Activated CD4-positive, alpha-beta T cell treated with anti-CD3 and anti-CD28 coated beads for 4 hours (primary cell): ENCODE measurements around the gene MAD2L2.

ENCODE experiments used
- DNase-seq, 2 donors: peaks; one replicate each; pipeline ENCODE4 v3.0.0-alpha.2; 2020

MAD2L2 gene

GRCh38 chr1:11653101-11653860 lies 27.7 kb downstream of the MAD2L2 start:
- no peak for DNase-seq

GRCh38 chr1:11652203-11652780 lies 28.7 kb downstream of the MAD2L2 start:
- no peak for DNase-seq

DNA sequence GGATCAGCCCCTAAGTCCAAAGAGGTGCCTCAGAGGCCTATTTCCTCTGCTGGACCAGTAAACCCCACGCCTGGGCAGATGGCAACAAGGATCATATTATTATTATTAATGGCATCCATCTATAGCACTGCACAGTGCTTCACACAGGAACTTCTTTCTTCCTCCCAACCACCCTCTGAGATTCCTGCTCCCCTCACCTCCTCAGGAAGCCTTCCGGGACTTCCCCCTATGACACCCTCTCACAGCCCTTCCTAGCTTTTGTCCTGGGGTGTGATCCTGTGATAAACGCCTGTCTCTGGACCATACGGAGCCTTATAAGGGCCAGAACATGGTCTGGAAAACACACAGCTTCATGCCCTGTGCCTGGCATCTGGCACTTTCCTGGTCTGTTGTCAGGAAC lies 29.9 kb downstream of the MAD2L2 start:
- DNase-seq = no peak

DNA sequence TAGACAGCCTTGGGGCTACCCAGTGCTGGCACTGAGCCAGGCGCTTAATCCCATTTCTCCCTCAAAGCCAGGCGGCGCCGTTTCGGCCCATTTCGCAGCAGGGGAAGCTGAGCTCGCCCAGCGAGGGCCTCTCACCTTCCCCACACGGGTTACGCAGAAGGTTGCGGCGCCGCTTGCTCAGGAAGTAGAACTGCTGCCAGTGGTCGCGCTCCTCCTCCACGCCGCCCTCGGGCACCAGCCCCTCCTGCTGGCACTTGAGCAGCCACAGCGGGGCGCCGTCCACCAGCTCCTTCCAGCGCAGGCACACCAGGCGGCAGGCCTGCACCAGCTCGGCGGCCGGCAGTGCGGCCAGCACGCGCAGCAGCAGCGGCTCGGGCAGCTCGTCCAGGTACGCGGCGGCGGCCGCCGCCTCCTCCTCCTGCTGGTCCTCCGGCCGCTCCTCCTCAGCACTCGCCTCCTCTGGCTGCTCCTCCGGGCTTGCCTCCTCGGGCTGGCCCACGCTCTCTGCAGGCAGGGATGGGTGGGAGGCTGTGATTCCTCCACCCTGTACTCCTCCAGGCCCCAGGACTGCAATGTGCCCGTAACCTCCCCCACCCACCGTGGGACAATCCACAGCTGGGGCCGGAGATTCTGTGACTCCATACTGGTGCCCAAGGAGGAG lies 30.5 kb downstream of the MAD2L2 start:
- DNase-seq = peak; percentile 61 to 75

DNA sequence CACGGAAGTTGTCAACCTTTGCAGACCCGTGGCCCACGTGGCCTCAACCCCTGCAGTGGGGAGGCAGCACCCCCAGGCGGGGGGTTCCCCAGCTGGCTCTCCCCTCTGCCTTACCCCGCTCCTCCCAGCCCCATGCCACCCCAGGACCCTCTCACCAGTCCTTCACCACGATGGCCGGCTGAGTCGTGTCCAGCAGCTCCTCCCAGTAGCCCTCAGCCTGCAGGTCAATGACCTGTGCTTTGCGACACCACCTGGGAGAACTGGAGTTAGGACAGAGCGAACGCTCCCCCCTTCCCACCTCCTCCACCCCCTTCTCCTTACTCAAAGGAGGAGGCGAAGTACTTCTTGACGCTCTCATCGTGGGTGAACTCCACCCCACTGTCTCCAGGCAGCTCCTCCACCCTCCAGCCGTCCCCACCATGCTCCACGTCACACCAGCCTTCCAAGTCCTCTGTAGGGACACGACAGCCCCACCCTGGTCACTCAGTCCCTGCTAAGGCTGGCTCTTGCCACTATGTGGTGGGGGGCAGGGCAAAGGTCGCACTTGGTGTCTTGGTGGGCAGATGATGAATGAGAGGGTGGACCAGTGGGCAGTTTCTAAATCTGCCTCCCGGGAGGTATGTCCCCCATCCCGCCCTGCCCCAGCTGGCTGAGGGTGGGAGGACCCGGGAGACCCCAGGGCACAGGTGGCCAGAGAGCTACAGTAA lies 31.2 kb downstream of the MAD2L2 start:
- no peak for DNase-seq

DNA sequence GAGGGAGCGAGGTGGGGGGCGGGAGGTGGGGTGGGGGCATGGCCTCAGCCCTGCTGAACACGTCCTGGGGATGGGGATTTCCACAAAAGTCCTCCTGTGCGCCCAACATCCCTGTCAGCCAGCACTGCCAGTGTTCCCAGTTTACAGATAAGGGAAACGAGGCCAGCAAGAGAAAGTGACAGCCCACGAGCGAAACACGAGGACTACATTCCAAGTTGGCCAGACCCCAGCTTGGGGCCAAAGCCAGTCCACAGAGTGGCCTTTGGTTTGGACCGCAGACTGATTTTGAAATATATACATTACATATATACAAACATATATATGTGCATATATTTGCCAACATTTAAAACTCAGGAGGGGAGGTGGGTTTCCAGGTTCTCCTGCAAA lies 31.7 kb downstream of the MAD2L2 start:
- no peak for DNase-seq

DNA sequence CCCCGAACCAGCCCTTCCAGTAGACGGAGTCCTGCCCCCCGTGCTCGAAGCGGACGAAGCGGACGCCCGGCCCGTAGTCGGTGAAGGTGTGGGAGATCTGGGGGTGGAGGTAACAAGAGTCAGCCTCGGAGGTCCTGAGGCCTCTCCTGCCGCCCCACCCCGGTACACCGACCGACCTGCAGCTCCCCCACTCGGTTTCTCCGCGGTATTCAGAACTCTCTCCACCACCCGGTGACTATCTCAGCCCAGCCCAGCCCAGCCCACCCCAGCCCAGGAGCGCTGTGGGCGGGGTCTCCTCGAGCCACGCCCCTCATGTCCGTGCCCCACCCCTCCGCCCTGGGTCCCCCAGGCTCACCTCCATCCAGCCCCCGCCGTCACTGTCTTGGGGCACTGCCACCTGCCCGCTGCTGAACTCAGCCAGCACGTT lies 32.2 kb downstream of the MAD2L2 start:
- peak in 1 of 2 donors; percentile 26 for DNase-seq

- DNase-seq = no peak
Observed at GRCh38 chr1:11648039-11648438, 32.9 kb downstream of the MAD2L2 start.

GRCh38 chr1:11647333-11647732 lies 33.6 kb downstream of the MAD2L2 start:
- no peak for DNase-seq

- no peak for DNase-seq
Observed at GRCh38 chr1:11646317-11646716, 34.6 kb downstream of the MAD2L2 start.

- peak; percentile 80 to 81 for DNase-seq
Observed at GRCh38 chr1:11645670-11646265, 35.2 kb downstream of the MAD2L2 start.

GRCh38 chr1:11645270-11645669 lies 35.7 kb downstream of the MAD2L2 start:
- no peak for DNase-seq

- no peak for DNase-seq
Observed at GRCh38 chr1:11643782-11644181, 37.2 kb downstream of the MAD2L2 start.

GRCh38 chr1:11642418-11643017 lies 38.4 kb downstream of the MAD2L2 start:
- DNase-seq = peak; percentile 54 to 77

GRCh38 chr1:11641776-11642305 lies 39.1 kb downstream of the MAD2L2 start:
- DNase-seq = no peak

GRCh38 chr1:11640944-11641343 lies 40.0 kb downstream of the MAD2L2 start:
- no peak for DNase-seq

GRCh38 chr1:11640101-11640500 lies 40.8 kb downstream of the MAD2L2 start:
- no peak for DNase-seq

- DNase-seq = no peak
Observed at GRCh38 chr1:11639372-11639771, 41.6 kb downstream of the MAD2L2 start.

- no peak for DNase-seq
Observed at GRCh38 chr1:11638121-11638520, 42.8 kb downstream of the MAD2L2 start.

DNA sequence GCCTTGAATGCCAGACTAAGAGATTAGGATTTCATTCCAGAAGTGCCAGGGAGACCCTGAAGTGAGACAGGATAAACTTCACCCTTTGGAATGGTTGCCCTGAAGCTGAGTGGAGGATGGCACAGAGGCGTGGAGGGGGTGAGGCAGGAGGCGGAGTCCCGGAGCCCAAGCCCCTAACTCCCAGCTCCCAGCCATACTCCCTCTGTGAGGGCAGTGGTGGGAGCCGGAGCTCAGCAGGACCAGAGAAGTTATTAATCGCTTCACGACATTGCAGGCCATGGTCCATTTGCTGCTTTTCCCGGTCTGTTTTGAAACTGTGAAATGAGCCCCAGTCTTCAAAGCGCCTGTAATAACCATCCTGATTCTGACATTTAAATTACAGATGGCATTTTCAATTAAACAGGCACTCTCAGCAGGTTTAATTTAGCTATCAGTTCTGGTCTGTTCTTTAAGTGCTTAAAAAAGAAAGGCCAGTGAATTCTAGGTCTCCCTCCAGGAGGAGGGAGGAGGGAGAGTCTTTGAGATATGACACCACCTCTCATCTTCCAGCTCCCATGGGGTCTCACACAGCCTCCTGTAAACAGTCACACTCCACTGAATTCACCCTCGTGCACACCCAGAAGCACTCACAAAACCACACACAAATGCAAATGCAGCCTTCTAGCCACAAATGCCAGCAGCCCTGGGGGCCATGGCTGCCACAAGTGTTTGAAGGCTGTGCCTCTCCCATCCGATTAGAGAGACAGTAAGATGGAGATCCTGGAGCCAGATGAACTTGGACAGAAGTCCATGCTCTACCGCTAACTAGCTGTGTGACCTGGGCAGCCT lies 46.4 kb downstream of the MAD2L2 start:
- no peak for DNase-seq
